GM18873 (cell line): ENCODE data around the gene GRIK5.

Source experiments
- ATAC-seq: cut with Tn5 transposase; IDR thresholded peaks from one replicate; pipeline ENCODE4 v1.9.1; 2021; ENCODE audit warnings: mild to moderate bottlenecking, moderate library complexity, moderate number of reproducible peaks; ENCODE audit not compliant: unreplicated experiment, low FRiP score

Gene GRIK5

DNA sequence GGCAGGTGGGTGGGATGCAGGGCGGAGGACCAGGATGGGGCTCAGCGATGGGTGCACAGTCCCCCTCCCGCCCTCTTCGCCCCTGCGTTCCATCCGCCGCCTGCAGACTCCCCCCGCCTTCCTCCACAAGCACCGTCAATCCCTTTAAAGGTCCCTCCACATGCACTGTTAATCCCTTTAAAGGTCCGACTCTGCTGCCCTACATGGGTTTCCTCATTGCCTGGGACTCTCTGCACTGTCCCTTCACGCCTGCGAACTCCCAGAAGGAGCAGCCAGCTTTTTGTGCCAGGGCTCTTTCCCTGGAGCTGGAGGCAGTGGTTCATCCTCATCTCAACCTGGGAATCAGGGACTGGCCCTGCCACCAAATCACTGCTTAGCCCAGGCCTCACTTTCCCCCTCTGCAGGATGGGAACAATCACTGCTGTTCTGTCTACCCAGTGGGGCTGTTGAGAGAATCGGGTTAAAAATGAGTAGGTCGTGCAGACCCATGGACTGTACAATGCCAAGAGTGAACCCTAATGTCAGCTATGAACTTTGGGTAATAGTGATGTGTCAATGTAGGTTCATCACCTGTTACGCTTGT is 26.3 kb upstream of the GRIK5 start:
- no peak for ATAC-seq

DNA sequence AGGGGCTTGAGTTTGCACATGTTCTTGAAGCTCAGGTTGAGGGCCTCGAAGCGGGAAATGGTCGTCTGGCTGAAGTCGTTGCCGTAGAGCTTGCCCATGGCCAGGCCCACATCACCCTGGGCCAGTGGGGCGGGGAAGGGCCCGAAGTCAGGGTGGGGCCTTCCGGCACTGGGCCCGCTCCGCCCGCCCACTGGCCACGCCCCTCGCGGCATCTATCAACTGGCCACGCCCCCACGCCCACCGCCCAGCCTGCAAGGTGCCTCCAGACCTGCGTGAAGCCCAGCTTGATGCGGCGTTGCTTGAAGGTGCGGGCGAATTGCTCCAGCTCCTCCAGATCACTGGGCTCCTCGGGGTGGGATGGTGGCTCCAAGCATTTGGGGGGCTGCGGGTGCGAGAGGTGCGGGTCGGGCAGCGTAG is 25.8 kb upstream of the GRIK5 start:
- no peak for ATAC-seq

DNA sequence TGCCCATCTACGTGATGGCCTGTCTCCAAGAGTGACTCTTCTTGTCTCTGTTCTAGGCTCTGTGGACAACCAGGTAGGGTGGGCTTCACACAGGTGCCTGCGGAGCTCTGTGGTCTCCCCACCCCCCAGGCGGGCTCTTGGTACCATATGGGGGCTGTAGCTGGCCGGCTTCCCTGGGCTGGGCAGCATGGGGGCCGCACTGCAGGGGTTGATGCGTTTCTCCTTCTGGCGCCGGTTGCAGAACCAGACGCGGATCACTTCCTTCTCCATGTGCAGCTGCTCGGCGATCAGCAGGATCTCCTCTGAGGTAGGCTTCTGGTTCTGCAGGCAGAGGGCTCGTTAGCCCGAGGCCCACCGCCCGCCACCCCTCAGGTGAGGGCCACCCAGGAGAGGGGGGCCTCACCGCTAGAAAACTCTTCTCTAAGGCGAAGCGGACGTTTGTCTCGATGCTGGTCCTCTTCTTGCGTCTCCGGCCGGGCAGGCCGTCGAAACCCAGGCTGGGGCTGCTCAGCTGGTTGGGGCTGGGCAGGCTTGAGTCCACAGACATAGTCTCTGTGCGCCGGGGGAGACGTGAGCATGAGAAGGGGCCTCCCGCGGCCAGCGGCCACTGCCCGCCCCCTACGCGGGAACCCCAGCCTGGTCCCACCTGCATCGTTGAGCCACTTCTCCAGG is 25.3 kb upstream of the GRIK5 start:
- ATAC-seq, result no peak

DNA sequence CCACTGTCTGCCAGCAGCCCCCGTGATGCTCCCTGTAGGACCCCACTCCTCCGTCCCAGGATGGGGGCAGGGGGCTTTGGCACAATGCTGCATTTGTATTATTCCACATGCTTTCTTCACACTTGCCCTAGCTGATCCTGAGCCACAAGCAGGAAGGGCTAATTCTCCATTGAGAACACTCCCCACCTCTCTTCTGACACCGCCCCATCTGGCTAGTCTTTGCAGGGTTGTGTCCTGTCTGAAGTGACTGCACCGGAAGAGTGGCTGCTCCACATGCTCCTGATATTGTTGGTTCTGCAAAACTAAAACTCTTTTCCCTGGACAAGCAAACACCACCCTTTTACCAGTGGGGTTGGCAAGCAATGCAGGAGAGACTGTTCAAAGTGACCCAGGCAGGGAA is 23.9 kb upstream of the GRIK5 start:
- no peak for ATAC-seq

GRCh38 chr19:42093505-42093904 is 23.5 kb upstream of the GRIK5 start:
- no peak for ATAC-seq

DNA sequence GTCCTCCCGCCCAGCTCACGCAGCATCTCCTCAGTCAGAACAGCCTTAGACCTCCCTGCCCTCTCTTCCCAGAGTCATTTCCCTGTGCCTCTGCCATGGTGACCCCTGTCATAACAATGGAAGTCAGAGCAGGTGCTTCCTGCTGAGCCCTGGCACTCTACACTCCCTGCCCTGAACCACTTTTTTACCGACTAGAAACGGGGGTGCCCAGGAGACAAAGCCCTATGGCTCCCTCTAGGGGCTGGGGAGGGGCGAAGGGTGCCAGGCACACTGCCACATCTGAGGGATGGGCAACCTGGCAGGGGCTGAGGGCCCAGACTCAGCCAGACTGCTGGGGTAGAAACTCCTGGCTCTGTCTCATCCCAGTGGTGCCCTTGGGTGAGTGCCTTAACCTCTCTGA is 22.3 kb upstream of the GRIK5 start:
- no peak for ATAC-seq

- ATAC-seq, result no peak
These were observed 21.7 kb upstream of the GRIK5 start for GRCh38 chr19:42091742-42092141.

DNA sequence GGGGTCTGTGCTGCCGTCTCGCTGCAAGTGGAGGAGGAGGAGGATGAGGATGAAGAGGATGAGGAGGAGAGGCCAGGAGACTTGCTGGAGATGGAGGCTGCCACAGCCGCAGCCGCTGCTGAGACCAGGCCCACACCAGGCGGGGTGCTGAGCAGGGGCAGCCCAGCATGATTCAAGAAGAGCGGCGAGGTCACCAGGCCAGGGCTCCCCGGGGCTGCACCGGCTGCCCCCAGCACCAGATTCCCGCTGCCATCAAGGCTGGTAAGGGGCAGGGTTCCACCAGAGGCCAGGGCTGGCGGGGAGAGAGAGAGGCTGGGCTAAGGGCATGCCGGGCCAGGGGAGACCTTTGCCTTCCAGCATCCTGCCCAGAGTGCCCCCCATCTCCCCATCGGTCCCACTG is 21.3 kb upstream of the GRIK5 start:
- ATAC-seq, result no peak

DNA sequence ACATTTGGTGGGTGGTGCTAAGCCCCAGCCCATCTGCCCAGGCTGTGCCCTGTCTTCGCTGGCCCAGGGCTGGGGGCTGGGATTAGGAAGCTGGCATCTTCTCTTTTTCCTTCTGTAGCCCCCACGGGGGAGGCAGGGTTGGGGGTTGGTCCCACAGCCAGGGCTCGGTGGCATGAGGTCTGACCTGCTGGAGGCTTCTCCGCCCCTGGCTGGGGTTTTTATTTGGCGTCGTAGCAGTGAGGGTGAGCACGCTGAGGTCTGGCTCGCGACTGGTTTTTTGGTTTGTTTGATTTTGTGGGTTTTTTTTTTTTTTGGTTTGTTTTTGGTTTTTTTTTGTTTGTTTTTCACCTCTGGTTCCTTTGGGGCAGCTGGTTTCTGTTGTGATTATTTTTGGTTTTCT is 20.7 kb upstream of the GRIK5 start:
- ATAC-seq, result no peak

GRCh38 chr19:42089772-42090171 is 19.8 kb upstream of the GRIK5 start:
- no peak for ATAC-seq

DNA sequence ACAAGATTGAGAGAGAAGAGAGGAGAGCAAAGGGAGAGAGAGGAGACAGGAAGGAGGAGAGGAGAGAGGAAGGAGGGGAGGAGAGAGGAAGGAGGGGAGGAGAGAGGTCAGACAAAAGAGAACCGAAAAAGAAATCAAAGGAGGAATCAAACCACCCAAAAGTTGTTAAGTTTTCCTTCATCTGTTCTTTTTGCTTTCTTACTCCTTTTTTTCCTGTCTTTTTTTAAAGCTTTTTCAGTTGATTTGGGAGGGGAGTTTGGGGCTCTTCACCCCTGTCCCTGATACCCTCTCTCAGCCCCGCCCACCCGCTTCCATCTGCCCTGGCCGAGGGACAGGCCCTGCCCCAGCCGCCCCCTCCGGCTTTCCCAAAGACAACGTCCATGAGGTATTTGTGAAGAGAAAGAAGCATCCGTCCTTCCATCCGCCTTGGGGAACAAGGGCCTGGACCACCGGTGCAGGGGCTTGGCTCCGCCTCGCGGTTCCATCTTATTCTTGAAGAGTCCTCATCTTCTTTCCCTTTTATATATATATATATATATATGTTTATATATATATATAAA is 19.3 kb upstream of the GRIK5 start:
- ATAC-seq, result no peak

DNA sequence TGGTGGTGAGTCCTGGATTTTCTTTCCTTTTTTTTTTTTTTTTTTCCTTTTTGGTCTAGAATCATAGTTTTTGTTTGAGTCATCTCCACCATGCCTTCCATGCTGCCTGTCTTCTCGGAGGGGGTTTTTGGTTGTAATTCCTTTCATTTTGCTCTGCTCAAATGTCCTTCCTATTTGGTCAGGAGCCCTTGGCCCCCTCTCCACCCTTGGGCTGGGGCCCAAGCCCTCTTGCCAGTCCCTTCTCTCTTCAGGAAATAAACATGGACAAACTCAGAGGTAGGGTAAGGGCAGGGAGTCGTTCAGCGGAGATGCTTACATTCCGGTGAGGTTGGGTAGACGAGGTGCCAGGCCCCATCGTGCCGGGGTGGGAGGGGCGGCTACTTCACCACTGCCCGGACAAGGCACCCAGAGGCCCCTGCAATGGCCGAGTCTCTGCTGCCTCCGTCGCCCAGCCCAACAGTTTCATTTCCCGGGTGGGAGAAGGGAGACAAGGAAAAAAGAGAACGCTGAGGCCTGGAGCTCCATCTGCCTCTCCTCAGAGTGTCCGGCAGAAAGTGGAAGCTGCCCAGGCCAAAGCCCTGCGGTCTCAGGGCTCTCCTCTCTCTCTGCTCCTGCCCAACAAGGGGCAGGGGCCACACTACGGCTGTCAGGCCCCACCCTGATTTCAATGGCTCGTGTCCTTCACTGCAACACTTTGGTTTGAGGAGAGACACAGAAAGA is 18.6 kb upstream of the GRIK5 start:
- no peak for ATAC-seq

- no peak for ATAC-seq
These were observed 17.0 kb upstream of the GRIK5 start for GRCh38 chr19:42086770-42087550.

GRCh38 chr19:42086188-42086736 is 16.3 kb upstream of the GRIK5 start:
- ATAC-seq, result no peak

DNA sequence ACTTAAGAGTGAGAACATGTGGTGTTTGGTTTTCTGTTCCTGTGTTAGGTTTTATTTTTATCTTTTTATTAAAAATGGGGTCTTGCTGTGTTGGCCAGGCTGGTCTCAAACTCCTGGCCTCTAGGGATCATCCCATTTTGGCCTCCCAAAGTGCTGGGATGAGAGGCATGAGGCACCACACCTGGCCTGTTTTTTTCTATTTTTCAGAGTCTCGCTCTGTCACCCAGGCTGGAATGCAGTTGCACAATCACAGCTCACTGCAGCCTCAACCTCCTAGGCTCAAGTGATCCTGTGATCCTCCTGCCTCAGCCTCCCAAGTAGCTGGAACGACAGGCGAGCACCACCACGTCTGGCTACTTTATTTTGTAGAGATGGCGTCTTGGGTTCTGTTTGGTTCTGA is 13.5 kb upstream of the GRIK5 start:
- ATAC-seq, result no peak

DNA sequence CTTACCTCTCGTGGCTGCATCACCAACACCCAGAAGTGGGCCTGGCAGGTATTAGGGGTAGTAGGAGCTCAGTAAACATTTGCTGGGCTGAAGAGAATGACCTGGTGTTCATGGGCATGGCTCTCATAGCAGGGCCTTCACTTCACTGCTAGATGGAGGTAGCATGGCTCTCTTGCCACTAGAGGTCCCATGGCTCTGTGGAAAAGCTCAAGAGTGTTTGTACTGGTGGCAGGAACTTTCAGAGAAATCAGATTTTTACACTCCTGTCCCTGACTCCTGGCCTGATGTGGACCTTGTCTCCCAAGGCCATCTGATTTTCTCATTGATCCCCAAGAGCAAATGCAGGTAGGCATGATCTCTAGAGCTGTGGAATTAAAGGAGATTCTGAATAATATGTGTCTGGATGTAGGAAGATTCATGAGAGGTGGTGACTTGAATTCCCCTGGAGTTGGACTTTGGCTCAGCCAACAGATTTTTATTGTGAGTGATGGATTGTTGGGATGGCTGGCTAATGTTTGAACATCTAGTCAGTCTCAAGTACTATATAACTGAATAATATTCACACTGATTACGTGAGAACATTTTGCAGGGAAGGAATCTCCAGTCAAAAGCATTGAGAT is 11.7 kb upstream of the GRIK5 start:
- ATAC-seq, result no peak

DNA sequence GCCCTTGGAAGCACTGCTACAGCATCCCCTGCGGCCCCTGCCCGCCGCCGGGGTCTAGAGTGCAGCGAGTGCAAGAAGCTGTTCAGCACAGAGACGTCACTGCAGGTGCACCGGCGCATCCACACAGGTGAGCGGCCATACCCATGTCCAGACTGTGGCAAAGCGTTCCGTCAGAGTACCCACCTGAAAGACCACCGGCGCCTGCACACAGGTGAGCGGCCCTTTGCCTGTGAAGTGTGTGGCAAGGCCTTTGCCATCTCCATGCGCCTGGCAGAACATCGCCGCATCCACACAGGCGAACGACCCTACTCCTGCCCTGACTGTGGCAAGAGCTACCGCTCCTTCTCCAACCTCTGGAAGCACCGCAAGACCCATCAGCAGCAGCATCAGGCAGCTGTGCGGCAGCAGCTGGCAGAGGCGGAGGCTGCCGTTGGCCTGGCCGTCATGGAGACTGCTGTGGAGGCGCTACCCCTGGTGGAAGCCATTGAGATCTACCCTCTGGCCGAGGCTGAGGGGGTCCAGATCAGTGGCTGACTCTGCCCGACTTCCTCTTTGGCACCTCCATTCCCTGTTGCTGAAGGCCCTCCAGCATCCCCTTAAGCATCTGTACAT is 10.9 kb upstream of the GRIK5 start:
- ATAC-seq, result no peak

GRCh38 chr19:42079886-42080763 is 10.1 kb upstream of the GRIK5 start:
- ATAC-seq, result no peak

DNA sequence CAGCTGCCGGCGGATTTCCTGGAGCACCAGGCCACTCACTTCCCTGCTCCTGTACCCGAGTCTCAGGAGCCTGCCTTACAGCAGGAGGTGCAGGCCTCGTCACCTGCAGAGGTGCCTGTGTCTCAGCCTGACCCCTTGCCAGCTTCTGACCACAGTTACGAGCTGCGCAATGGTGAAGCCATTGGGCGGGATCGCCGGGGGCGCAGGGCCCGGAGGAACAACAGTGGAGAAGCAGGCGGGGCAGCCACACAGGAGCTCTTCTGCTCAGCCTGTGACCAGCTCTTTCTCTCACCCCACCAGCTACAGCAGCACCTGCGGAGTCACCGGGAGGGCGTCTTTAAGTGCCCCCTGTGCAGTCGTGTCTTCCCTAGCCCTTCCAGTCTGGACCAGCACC is 9.3 kb upstream of the GRIK5 start:
- no peak for ATAC-seq
